Activated naive CD4-positive, alpha-beta T cell treated with anti-CD3 and anti-CD28 coated beads, Interleukin-2, amount 10 ng/mL, durations not matched to agents 7 days and 5 days (primary cell): ENCODE results near the gene HSPA4L.

Source experiments
- CTCF ChIA-PET: fragments of 350-600 bp; sonication (Branson Sonifier 250); formaldehyde crosslinking; loops from one replicate; lab custom pipeline; 2021; ENCODE audit warnings: antibody characterized with exemption; lab: Charles Lee
- DNase-seq: peaks from one replicate; pipeline ENCODE4 v3.0.0-alpha.2; 2020
- H3K27ac Mint-ChIP-seq: one replicate; pipeline ENCODE4 v1.8.0; 2021; ENCODE audit warnings: mild to moderate bottlenecking, moderate library complexity, mixed read lengths
- H3K27me3 Mint-ChIP-seq: one replicate; pipeline ENCODE4 v1.8.0; 2021; ENCODE audit warnings: mild to moderate bottlenecking, mixed read lengths
- H3K36me3 Mint-ChIP-seq: one replicate; pipeline ENCODE4 v1.8.0; 2021; ENCODE audit warnings: mixed read lengths
- H3K4me1 Mint-ChIP-seq: one replicate; pipeline ENCODE4 v1.8.0; 2021; ENCODE audit warnings: mixed read lengths
- H3K4me3 Mint-ChIP-seq: one replicate; pipeline ENCODE4 v1.8.0; 2021; ENCODE audit warnings: mild to moderate bottlenecking, moderate library complexity, mixed read lengths
- H3K9me3 Mint-ChIP-seq: one replicate; pipeline ENCODE4 v1.8.0; 2021; ENCODE audit warnings: mixed read lengths

HSPA4L gene

DNA sequence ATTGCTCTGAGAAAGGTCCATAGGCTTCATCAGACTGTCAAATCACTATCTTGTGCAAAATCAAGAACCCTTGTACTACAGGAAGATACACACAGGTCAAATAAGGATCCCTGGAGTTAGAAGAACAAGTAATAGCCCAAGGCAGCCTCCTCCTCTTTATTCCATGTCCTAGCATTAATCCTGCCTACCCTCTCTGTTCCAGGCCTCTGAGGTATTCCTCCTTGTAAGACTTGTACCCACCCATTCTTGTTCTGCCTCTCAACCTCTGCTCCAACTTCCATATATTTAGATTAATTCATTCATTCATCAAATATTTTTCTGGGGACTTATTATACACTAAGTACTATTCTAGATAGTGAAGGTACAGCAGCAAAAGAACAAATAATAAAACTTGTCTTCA lies 88.2 kb downstream of the HSPA4L start:
- Mint-ChIP-seq H3K27ac (no peak overlapping the region), H3K4me1 (peaks cover 6% of the 10 kb centered on the region), H3K27me3 (no peaks in the 10 kb centered on the region), H3K9me3 (no peaks in the 10 kb centered on the region), H3K4me3 (no peak overlapping the region), H3K36me3 (peaks cover 9% of the 10 kb centered on the region)
- no peak for DNase-seq
- CTCF ChIA-PET: no interaction called here

DNA sequence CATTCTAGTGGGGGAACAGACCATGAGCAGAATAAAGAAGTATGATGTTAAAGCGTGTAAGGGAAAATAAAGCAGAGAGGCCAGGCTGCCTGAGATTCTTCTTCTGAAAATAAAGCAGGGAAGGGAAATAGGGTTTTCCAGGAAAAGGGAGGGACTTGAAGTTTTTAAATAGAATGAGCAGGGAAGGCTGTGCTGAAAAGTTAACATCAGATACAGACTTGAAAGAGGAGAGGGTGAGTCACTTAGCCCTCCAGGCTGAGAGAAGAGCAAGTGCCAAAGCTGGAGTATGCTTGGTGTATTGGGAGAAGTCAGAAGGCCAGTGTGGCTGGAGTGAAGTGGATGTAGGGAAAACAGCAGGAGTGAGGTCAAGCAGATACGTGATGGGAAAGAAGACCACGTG lies 88.6 kb downstream of the HSPA4L start:
- H3K27me3 Mint-ChIP-seq: no peaks in the 10 kb centered on the region
- H3K4me1 Mint-ChIP-seq: peaks cover 6% of the 10 kb centered on the region
- H3K9me3 Mint-ChIP-seq: no peaks in the 10 kb centered on the region
- H3K36me3 Mint-ChIP-seq: peaks cover 12% of the 10 kb centered on the region
- no peak overlapping the region for H3K27ac Mint-ChIP-seq
- no peak for DNase-seq
- CTCF ChIA-PET: no interaction called here
- no peak overlapping the region for H3K4me3 Mint-ChIP-seq

DNA sequence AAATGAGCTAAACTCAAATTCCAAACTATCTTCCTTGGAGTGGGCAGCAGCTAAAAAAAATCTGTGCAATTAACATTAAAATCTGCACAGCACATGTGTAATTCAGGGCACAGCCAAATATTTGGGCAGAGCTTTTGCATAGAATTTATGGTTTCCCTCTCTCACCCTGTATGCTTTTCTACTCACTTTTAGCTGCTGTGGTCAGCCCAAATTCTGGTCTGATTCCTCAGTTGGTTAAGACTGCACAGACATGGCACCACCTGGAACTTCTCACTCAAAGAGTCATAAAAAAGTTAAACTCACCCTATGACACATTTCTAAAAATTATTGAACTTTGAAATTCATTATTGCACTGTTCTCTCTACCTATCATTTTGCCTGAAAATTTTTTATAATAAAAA lies 93.7 kb downstream of the HSPA4L start:
- DNase-seq: no peak
- Mint-ChIP-seq H3K4me1 (peaks cover 25% of the 10 kb centered on the region), H3K27ac (no peak overlapping the region), H3K4me3 (no peak overlapping the region), H3K9me3 (no peaks in the 10 kb centered on the region), H3K27me3 (peaks cover 3% of the 10 kb centered on the region), H3K36me3 (peaks cover 20% of the 10 kb centered on the region)
- CTCF ChIA-PET: no interaction called here

DNA sequence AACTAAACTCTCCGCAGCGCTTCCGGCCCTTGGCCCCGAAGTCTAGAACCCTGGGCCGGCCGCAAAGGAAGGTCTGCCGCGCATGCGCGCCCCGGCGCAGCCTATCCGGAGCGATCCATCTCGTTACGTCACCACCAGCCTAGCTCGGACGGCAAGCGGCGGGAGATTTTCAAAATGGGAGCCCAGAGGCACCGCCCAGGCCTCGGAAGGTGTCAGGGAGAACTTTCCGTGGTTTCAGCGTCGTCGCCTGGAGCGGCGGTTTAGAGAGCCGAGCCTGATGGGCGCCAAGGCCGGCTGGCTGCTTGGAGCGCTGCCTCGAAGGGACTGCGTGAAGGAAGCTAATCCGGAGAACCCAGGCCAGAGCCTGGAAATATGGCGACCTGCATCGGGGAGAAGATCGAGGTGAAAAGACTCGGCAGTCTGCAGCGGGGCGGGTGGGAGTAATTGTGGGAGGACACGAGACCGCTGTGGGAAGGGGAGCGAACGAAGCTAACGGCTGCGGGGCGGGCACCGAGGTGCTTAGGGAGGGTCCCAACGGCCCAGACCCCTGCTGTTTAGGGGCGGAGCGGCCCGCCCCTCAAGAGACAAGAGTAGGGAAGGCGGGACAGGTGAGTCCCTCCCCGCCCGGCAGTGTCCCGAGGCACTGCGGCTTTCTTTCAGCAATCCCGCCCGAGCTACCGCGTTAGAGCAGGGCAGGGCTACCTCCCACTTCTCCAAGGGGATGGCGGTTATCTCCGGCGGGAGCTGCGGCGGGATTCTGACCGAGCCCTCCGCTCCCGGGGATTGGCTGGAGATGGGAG lies 98.8 kb downstream of the HSPA4L start, which contains the start of gene PLK4:
Gene PLK4, plus strand, starts transcription at position 131 of the 800 bp plus-strand sequence. Its CDS starts 242 bp downstream, at position 373.
- CTCF ChIA-PET: interaction anchor here (0.6 kb wide), 1 partner anchor 185 kb away, joined by 3 read pairs; no protein-coding TSS in a partner anchor

GRCh38 chr4:127881563-127881864 lies 99.4 kb downstream of the HSPA4L start:
- Mint-ChIP-seq H3K27me3 (peaks cover 5% of the 10 kb centered on the region), H3K27ac (peak overlapping the region; percentile 95), H3K9me3 (no peaks in the 10 kb centered on the region), H3K36me3 (peaks cover 24% of the 10 kb centered on the region), H3K4me3 (peak overlapping the region; percentile 91), H3K4me1 (peaks cover 56% of the 10 kb centered on the region)
- CTCF ChIA-PET: interaction anchor here (0.6 kb wide), 1 partner anchor 185 kb away, joined by 3 read pairs; no protein-coding TSS in a partner anchor
- no peak for DNase-seq

More for the DNA sequence above, 98.8 kb downstream of the HSPA4L start, which contains the start of gene PLK4:
- Mint-ChIP-seq H3K36me3 (peaks cover 19% of the 10 kb centered on the region), H3K27me3 (peaks cover 5% of the 10 kb centered on the region), H3K9me3 (no peaks in the 10 kb centered on the region), H3K4me3 (peak within 1 kb of the TSS; percentile 91), H3K4me1 (peaks cover 52% of the 10 kb centered on the region), H3K27ac (peak within 1 kb of the TSS; percentile 95)
- DNase-seq: peak; percentile 97

DNA sequence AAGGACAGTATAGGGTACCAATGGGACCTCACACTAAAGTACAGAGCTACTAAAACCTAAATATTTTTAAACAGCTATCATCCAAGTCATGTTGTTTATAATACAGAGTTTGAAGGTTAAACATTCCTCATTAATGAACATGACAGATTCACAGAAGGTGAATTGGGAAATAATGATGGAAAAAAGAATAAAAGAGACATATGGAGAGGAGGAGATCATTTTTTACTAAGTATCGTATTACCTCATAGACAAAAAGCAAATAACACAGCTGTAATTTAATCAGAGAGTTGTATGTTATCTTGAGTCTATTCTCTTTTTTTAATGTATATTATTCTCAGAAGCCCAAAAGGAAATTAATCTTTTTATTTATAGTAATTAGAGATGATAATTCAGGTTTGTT lies 106.4 kb downstream of the HSPA4L start:
- Mint-ChIP-seq H3K36me3 (peaks cover 46% of the 10 kb centered on the region), H3K27ac (no peak overlapping the region), H3K4me1 (peaks cover 21% of the 10 kb centered on the region), H3K27me3 (no peaks in the 10 kb centered on the region), H3K4me3 (no peak overlapping the region), H3K9me3 (no peaks in the 10 kb centered on the region)
- CTCF ChIA-PET: no interaction called here
- no peak for DNase-seq

- Mint-ChIP-seq H3K9me3 (no peaks in the 10 kb centered on the region), H3K4me3 (no peak overlapping the region), H3K27me3 (no peaks in the 10 kb centered on the region), H3K36me3 (peaks cover 49% of the 10 kb centered on the region), H3K27ac (no peak overlapping the region), H3K4me1 (peaks cover 20% of the 10 kb centered on the region)
- no peak for DNase-seq
- CTCF ChIA-PET: no interaction called here
These were observed 107.8 kb downstream of the HSPA4L start for GRCh38 chr4:127889903-127890302.
